Measurements from ENCODE around the gene DENND11.

DENND11 gene

DNA sequence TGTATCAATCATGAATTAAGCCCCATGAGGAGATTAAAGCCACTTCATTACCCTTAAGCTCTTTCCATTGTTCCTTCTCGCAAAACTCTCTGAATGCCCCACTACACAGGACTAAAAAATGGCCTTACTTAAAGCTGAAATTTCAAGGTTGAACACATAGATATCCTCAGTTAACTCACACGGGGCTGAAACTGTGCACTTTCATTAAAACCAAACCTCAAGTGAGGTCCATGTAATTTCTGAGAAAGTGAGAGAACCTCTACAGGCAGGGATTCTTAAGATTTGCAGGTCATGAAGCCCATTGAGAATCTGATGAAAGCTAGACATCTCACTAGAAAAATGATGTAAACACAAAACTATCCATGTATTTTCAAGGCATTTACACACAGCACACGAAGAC lies 15.9 kb downstream of the DENND11 start:
- no peak for DNase-seq (ENCODE audit: extremely low read depth in 1 of 2, low read depth in 1 of 2)

DNA sequence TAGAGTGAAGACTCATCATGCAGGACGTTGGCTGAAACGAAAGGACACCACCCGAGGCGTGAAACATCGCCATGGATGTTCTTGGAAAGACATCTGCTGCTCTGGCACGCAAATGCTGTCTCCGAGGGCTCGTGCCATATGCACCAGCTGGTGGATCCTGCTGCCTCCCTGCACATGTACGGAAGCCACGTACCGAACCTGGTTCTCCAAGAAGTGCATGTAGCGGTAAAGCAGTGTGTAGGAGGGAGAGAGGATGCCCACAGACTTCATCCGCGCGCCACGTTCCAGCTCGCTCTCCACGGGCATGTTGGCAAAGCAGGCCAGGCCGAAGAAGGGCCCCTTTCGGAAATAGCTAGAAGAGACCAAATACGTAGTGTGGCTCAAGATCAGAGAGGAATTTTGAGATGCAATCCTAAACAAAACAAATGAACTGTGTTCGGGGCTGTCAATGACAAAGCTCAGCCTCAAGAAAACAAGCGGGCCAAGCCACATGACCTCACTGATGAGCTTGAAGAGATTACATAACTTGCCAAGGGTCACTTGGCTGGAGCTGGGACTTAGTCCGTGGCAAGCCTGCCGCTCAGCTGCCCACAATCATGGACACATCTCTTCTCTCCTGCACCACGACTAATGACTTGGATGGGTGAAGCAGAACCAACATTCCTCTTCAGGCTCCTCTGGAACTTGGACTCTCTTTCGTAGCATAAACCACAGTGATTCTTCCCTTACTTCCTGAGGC lies 16.5 kb downstream of the DENND11 start:
- no peak for DNase-seq (ENCODE audit: extremely low read depth in 1 of 2, low read depth in 1 of 2)

DNA sequence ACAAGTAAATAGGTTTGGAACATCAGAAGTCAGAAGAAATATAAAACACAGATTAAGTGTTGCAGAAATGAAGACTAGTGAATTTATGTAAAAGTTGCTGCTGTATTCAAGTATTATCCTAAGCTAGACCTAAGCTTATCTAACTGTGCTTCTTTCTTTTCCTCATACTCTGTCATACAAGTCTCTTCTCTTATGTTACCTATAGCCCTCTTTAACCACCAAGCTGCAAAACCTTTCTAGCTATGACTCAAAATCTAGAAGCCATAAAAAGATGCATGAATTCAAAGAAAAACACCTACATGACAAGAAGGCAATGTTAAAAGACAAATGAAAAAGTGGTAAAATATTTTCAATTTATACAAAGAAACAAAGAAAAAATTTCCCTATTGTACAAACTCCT lies 23.0 kb downstream of the DENND11 start:
- no peak for DNase-seq (ENCODE audit: extremely low read depth in 1 of 2, low read depth in 1 of 2)

DNA sequence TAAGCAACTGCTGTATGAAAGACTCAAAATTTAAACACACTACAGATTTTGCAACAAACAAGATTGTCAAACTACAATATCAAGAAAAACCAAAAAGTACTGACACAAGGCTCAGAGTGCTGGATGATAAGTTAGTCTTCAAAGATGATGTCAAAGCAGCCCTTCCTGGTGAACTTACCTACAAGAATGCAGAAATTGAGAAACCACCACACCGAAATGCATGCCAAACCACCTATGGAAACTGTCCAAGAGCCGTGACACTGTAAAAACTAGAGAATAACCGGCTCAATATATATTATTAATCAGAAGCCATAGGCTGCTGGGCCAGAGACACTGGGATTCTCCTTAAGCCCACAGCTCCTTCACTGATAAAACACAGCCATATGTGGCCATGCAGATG lies 25.3 kb downstream of the DENND11 start:
- DNase-seq (ENCODE audit: extremely low read depth in 1 of 2, low read depth in 1 of 2), result no peak

DNA sequence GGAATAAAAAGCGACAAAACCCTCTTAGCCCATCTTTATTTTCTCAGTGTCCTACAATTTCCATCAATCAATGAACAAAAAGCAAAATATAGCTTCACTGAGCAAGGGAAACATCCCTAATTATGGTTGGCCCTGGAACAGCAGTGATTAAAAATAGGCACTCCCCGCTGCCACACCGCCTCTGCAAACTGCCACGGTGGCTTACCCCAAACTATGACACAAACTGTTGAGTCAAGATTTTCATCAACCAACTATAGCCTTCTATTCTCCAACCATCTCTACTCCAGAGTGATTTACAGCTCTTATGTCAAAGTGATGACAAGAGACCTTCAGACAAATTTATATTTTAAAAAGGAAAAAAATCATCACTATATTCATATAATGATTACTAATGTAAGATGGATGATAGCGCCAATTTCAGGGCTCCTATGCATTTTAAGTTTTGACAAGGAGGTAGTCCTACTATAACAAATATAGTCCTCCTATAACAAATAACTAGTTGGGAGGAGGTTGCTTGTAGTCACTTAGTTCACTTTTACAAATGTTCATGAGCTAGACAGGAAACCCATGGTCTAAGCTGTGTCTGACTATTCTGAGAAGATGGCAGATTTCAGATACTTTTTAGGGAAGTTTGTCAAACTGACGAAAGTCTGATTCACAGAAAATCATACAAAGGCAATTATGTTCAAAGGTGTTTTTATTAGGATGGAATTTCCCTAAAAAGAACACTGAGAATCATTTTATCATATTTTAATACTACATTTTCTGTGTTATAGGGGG lies 26.3 kb downstream of the DENND11 start:
- DNase-seq (ENCODE audit: extremely low read depth in 1 of 2, low read depth in 1 of 2), result no peak

DNA sequence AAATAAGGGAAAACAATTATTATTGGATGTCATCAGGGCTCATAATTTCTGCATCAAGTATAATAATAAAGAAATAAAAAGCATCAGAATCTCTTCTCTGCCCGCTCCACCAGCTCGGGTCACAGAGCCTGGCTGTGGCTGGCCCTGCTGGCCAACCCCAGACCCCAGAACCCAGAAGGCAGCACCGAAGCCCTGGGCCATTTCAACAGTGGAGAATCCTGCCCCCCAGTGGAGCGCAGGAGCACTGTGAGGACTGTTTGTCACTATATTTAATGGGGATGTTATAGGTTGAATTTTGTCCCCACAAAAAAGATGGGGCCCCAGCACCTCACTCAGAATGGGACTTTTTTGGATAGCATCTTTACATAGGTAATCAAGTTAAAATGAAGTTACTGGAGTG lies 27.3 kb downstream of the DENND11 start:
- DNase-seq (ENCODE audit: extremely low read depth in 1 of 2, low read depth in 1 of 2), result no peak

DNA sequence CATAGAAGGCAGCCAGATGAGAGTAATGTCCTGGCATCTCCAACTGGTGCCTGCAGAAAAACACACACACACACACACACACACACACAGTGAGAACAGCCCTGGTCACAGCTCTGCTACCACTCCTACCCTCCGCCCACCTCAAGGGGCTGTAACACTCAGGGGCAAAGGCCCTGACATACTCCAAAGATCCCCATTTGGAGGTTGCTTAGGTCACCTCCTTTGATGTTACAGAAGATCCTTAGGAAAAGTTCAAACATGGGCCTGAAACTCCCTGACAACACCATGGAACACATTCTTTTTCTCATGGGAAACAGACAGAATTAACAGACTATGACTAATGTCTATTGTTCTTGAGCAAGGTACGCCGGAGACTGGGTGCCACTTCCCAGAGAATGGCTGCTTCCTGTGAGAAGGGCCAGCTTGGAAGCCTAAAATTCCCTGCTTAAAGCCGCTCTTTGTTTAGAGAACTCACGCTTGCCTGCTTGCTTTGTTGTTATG lies 27.7 kb downstream of the DENND11 start:
- DNase-seq (ENCODE audit: extremely low read depth in 1 of 2, low read depth in 1 of 2), result no peak

DNA sequence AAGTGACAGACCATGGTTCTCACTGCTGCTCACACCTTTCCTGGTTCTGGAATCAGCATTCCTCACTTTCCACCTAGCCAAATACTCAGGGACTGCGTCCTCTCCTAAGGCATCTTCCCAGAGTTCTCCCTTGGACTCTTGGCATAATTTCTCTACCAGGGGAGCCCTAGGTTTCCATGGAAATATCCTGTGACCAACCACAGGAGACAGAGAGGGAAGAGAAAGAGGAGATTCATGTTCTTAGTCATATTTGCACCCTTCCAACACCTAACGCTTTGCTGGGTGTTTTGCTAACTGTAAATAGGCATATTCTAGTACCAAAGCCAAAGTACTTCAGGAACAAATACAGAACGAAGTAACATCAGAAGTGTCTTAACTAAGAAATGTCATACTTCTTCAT lies 28.6 kb downstream of the DENND11 start:
- DNase-seq (ENCODE audit: extremely low read depth in 1 of 2, low read depth in 1 of 2), result no peak

DNA sequence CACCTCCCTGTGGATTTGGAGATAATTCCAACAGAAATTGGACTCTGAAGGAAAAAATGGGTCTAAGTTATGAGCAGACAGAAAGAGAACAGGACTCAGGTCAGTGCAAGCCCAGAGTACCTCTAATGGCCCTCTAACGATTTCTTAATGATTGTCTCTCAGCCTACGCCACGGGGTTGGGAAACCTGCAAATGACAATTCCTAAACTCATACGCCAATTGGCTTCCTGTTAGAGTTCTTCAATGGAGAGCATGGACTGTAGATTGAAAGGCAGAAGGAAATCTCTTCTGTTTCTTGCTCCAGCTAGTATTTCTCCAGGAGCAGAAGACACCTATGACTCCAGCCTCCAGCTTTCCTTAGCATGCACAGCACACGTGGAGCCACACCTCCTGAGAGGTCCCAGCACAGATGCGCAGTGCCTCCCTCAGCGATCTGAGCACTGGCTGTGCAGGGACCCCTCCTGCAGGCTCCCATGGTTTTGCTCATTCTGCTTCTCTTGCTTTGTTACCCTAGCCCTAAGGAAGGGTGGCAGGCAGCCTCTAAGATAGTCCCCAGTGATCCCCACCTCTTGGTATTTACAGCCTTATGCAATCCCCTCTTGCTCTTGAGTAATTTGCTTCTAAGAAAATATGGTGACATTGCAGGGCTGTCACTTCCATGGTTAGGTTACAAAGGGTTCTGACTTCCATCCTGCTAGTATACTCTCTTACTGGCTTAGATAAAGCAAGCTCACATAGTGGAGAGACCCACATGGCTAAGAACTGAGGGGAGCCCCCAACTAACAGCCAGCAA lies 30.1 kb downstream of the DENND11 start:
- DNase-seq (ENCODE audit: extremely low read depth in 1 of 2, low read depth in 1 of 2), result no peak

DNA sequence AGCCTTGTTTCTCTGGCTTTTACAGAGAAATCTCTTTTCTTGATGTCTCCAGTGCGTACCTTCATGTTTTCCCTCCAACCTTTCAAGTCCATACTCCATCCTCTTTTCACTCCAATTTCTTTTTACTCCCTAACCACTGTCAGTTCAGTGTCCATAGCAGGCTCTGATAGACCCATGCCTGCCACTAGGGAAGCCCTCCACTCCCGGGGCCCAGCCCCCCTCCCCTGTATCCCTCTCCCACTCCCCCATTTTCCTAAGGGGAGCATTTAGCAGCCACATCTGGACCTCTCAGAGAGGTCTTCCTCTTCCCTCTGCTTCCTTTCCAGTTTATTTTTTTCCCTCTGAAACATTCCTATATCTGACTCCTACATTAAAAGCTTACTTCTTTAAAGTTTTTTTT lies 33.1 kb downstream of the DENND11 start:
- no peak for DNase-seq (ENCODE audit: extremely low read depth in 1 of 2, low read depth in 1 of 2)

DNA sequence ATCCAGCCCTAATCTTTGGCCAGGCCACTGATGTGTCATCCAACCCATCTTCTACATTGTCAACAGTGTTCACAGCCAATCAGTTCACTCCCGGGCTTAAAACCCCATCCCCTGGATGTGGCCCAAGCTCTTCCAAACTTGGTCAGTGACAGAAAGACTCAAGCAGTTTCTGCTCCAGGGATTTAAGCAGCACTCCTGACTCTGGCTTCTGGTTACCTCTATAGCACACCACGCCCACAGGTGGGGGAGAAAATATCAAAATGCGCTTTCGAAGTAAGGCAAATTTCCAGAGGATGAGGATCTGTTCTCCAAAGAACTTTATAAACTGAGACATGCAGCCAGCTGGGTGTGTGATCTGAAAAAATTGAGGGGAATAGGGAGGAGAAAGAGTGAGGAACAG lies 35.9 kb downstream of the DENND11 start:
- no peak for DNase-seq (ENCODE audit: extremely low read depth in 1 of 2, low read depth in 1 of 2)

DNA sequence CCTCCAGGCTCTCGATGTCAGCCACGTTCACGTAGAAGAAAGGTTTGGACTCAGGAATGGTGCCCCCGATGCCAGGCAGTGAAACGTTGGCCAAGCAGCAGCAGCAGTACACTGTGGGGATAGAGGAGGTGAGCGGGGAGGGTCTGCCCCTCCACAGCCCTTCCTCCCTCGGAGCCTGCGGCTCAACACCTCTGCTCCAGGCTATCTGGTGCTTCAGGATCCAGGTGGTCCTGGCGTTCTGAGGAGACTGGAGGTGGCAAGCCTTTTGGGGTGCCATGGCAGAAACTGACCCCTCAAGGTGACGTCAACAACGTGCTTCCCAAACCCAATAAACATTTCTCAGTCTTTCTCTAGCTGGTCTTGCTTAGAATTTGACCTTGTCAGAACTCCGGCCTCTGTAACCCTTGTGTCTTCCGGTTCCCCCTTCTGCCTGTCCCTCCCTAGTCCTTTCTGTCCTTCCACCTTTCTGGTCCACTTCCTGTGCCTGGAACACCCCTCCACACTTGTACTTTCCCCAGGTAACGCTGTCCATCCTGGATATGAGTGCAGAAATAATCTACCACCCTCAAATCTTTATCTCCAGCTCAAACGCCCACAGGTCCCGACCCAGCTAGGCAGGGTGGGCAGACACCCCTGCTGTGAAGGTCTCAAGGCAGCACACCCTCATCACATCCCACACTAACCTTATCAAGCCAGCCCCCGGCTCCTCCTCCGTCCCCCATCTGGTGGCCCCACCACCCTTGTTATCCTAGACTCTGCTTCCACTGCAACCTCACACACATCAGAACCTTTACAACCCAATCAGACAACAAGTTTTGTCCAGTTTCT lies 36.5 kb downstream of the DENND11 start:
- no peak for DNase-seq (ENCODE audit: extremely low read depth in 1 of 2, low read depth in 1 of 2)

DNA sequence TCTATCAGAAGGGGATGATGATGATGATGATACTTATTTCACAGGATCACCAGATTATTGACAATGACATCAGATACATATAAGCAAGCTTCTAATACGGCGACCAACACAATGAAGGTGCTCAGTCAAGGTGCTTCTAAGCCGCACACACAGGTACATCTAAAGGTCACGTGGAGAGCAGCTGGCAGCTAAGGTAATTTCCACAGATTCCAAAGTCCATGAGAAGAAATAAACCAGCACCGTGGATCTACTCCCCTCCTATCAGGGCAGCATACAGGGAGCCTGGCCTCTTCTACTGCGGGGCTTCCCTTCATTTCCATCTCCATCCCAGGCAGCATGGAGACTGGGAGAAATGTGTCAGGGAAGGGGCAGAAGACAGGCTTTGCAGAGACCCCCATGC lies 37.5 kb downstream of the DENND11 start:
- DNase-seq (ENCODE audit: extremely low read depth in 1 of 2, low read depth in 1 of 2), result no peak

DNA sequence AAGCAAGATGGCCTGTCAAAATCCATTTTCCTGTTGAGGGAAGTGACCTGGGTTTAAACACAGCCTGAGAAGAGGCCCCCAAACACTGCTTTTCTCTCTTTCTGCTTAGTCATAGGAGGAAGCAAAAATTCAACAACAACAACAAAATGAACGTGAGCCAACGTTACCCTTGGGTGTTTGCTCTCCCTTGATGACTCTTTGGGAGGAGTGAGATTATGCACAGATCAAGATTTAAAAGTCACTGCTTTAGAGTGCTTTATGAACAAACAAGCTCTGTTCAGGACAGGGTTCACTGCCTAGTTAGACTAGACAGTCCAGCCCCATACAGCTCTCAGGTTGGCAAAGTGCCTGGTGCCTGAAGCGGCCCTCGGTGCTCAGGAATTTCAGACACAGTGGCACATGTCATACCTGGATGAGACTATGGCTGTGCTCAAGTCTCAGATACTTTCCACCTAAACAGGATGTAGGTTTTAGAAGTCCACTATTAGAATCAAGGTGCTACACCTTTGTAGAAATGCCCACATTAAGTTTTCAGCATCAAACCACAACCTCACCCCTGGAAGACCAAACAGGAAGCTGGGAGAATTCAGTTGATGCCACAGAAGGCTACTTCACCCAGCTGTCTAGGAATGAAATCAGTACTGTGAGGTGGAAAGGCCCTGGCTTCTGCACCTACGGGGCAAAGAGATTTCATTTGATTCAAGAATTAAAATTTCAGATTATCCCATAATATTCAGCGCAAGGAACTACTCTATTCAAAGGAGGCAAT lies 38.7 kb downstream of the DENND11 start:
- DNase-seq (ENCODE audit: extremely low read depth in 1 of 2, low read depth in 1 of 2), result no peak

DNA sequence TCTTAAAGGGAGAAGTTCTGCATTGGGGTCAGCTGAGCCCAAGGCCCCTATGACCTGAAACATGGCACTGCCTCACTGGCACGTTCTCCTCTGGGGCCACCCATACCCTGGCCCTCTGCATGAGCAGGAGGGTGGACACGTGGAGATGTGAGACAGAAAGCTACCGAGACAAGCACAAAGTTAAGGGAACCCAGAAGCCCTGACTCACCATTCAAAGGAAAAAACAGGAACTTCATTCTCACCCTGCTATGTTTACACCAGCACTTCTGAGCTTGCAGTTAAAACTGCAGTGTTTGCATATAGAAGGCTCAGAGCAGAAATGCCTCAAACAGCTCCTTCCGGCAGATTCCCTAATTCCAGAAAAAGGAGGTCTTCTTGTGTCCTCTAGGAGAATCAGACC lies 41.7 kb downstream of the DENND11 start:
- no peak for DNase-seq (ENCODE audit: extremely low read depth in 1 of 2, low read depth in 1 of 2)

DNA sequence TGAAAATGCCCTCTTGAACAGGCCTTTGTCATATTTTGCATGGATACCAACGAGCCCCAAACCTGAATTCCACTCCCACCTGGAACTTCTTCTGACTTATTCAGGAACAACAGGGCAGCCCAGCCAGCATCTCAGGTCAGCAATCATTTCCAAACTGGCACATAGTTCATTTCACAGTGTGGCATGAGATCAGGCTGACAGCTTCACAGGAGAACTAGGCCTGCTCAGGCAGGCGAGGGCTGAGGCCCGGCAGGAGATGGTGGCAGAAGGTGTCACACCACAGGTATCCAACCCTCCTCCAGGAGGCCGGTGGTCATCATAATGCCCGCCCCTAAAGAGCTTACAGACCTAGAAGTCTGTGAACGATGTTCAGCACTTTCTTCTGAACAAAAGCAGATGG lies 42.5 kb downstream of the DENND11 start:
- DNase-seq (ENCODE audit: extremely low read depth in 1 of 2, low read depth in 1 of 2), result no peak

DNA sequence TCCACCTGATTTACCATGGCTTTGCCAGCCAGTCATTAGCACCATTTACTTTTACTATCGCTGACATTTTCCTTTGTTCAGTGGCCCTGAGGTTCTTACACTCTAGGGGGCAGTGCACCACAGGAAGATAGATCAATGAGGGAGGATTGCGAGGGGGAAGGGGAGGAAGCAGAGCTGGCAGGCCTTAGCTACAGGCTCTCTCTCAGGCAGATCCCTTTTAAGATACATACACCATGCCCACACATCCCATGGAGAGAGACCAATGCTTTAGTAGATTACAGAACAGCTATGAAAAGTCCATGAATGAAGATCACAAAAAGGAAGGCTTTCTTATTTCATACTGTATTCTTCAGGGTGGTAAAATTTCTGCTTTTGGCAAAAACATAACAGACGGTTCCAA lies 47.4 kb downstream of the DENND11 start:
- peak in 1 of 2 donors; percentile 28 for DNase-seq (ENCODE audit: extremely low read depth in 1 of 2, low read depth in 1 of 2)

DNA sequence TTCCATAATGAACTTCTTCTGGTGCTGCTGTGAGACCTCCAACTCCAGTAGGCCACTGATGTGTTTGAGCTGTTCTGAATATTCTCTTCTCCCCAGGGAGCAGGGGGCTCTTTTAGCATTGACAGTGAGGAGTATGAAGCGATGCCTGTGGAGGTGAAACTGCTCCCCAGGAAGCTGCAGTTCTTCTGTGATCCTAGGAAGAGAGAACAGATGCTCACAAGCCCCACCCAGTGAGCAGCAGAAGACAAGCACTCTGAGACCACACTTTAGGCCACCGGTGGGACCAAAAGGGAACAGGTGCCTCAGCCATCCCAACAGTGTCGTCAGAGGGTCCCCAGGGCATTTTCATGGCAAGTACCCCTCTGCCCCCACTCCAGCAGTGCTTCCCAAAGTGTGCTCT lies 49.3 kb downstream of the DENND11 start:
- no peak for DNase-seq (ENCODE audit: extremely low read depth in 1 of 2, low read depth in 1 of 2)
